ENCODE data around the gene SH2B3. TPM values are rescaled to one million over a fixed set of nuclear protein-coding genes. Genes with fewer than 3 reads are reported as not detected.

SH2B3 gene
- total and polyA plus RNA-seq, 9 of the 15 experiments (the other 6 are each of a cell fraction or from before 2014, with no cell fraction given), result 10.8 to 75.3 (median 37.4) TPM

- TF ChIP-seq SPI1 (IDR thresholded peaks at IDR 0.05; ENCODE audit: borderline replicate concordance, low read depth, low read length) (0 out of 2 replicates have a peak, but pooled peaks have one; percentile 7), MIER1 (IDR thresholded peaks at IDR 0.05; ENCODE audit: low read depth) (no peak)
These were observed 46.4 kb upstream of the SH2B3 start (continued) for GRCh38 chr12:111359231-111359913.

GRCh38 chr12:111359914-111360276, 45.8 kb upstream of the SH2B3 start:
- Histone ChIP-seq H3K27ac (ENCODE audit: extremely low read depth, low read depth, low read length) (no peak overlapping the region), H3K4me1 (replicated peaks in 1 of 2; ENCODE audit: control insufficient read depth in 2 of 2, insufficient read depth in 2 of 2, low read length in 2 of 2) (peaks cover 8 to 18% of the 10 kb centered on the region in 2 experiments; a peak in 3 of 5 replicates), H3K9me1 (ENCODE audit: control insufficient read depth, insufficient read depth, low read length) (no peaks in the 10 kb centered on the region), H3K4me2 (ENCODE audit: insufficient read depth, low read length) (no peak overlapping the region), H2AFZ (ENCODE audit: low read depth, low read length) (no peak overlapping the region), H3K36me3 (ENCODE audit: control insufficient read depth, insufficient read depth, low read length) (peaks cover 17% of the 10 kb centered on the region; the same call in 1 of the 3 replicates), H3K9me3 (replicated peaks; ENCODE audit: control insufficient read depth, insufficient read depth, low read depth, low read length) (no peaks in the 10 kb centered on the region), H3K27me3 (ENCODE audit: control insufficient read depth in 2 of 2, insufficient read depth in 2 of 2, low read length in 2 of 2) (peaks cover 5 to 6% of the 10 kb centered on the region in 2 experiments; a peak in 2 of 5 replicates), H3K4me3 (no peak overlapping the region), H3K79me2 (ENCODE audit: control insufficient read depth, insufficient read depth, low read length) (no peaks in the 10 kb centered on the region), H4K20me1 (replicated peaks; ENCODE audit: control insufficient read depth, insufficient read depth, low read length) (peaks cover 8% of the 10 kb centered on the region), H3K9ac (ENCODE audit: insufficient read depth in 1 of 2, low read depth in 2 of 2, low read length in 2 of 2) (no peak overlapping the region; a peak in 1 of 4 replicates)
- intact Hi-C loops (cut with micrococcal nuclease), result no loop called here
- BruUV-seq (replicated peaks), result no TSS peak
- TF ChIP-seq TCF3 (CRISPR knock-in tag; IDR thresholded peaks at IDR 0.05) (0 out of 2 replicates have a peak, but pooled peaks have one; percentile 12), ZNF224 (CRISPR knock-in tag; IDR thresholded peaks at IDR 0.05) (no peak), CBFA2T3 (IDR thresholded peaks at IDR 0.05) (peak; percentile 61), ARID1B (IDR thresholded peaks at IDR 0.05) (peak; percentile 46; the same call in 1 of the 2 replicates), KDM1A (IDR thresholded peaks at IDR 0.05) (0 out of 4 replicates have a peak, but pooled peaks of 1 of the 2 experiments have one; percentile 25)
- peak in 1 of 4 experiments; percentile 23 for DNase-seq (ENCODE audit: extremely low read depth in 1 of 4, low spot score in 3 of 4)
- ATAC-seq, result peak; percentile 32
- POLR2A ChIA-PET, result interaction anchor here (1.6 kb wide), 1 partner anchor 9 kb away, joined by 9 read pairs; the partner anchor contains the start of gene PHETA1
- WGBS (ENCODE audit: insufficient coverage, low coverage, missing lambda C conversion rate), result 4% methylated on average over 5 of the region's 5 CpGs
- FAIRE-seq, result peak; percentile 35
- CTCF ChIA-PET (ENCODE audit: low intra/inter-chr PET ratio), result no interaction called here
- in situ Hi-C loops (cut with MboI), result no loop called here
